HT-29 (cell line): ENCODE results near the gene NOX4. TPM values are rescaled to one million over a fixed set of nuclear protein-coding genes. Genes with fewer than 3 reads are reported as not detected.
A peak's percentile ranks its signal among the peaks of the same experiment; 100 is the strongest.
"Not testable (repeated sequence)": the region's sequence is repeated elsewhere in the genome, so short reads cannot be mapped to it uniquely, and the experiment has no call there.

Experiments
- DNase-seq: peaks from one replicate; pipeline ENCODE4 v3.0.0-alpha.2; 2015; ENCODE audit warnings: low spot score
- total RNA-seq: library from RNA; depleted of rRNA; stranded (reverse); fragments of >200 nt; shearing (Covaris generic); gene quantifications from 2 replicates; pipeline ENCODE4 v1.2.3, GENCODE V29; 2014

NOX4 gene
- total RNA-seq, 1 experiment from 2014 or later: not detected

DNA sequence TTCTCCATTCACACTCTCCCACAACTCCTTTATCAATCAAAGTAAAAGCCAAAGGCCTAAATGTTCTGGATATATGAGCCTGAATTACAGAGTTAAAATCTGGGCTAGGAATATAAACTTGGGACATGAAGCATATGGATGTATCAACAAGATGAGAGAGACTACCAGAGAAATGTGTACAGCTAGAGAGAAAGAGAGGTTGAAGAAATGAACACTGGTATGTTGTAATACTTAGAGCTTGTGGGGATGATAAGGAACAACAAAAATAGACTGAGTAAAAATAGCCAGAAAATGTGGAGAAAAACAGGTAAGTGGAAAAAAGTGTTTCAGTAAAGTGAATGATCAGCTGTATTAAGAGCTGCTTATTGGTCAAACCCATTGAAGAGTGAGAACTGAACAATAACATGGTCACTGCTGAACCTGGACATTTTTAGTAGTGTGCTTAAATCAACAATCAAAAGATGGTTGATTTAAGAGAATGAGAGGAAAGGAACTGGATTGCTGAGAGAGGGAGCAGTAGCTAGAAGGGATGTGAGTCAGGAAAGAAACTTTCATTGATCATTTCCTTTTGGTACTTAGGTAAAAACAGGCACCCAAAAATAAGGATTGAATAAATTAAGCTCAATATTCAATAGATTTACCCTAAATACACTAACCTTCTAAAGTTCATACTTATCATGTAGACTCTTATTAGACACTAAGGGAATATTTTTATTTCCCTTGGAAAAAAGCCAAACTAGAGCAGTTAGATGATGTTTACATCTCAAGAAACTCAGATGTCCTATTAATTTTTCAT, 111.0 kb downstream of the NOX4 start:
- not testable (repeated sequence) for DNase-seq

DNA sequence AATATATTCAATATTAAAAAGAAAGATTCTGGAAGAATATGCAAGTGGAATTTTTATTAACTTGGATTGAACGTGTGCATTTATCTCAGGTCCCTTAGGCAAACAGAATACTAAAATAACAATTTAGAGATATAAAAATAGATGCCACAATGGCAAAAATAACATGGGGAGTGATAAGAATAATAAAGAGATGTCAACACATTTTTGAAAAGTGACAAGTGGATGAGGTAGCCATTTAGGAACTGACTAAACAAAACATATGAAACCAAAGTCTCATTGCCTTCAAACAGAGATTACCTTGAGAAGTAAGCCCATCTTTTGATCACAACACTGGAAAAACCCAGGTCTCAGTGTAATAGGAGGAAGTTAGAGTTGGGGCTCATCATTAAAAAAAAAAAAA, 112.2 kb downstream of the NOX4 start:
- not testable (repeated sequence) for DNase-seq

DNA sequence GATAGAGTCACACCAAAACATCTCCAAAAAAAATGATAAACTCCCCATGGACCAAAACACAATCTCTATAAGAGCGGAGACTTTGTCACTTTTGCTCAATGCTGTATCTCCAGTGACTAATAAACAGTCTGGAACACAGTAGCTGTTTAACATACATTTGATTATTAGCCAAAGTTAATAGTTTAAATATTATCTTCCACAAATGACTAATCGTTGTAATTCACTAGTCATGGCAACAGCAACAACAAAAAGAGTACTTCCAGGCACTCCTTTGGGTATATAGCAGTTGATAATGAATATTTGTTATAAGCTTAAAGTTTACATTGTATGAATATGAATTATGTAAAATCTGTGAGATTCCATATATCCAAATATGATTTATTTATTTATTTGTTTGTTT, 121.8 kb downstream of the NOX4 start:
- not testable (repeated sequence) for DNase-seq

DNA sequence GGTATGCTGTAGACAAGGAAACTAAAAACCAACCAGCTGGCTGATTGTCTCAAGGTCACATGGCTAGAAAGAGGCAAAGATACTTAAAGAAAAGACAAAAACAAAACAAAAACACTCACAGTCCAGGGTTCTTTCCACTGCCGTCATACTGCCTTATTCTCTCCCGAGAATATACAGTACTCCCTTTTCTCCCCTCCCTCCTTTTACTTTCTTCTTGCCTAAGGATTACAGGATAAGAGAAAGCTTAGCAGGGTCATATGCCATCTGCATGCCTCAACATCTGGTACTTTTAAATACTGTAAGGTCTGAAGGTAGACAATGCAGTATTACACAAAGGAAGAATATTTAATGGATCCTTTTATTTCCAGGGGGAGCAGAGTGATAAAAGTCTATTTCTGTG, 126.3 kb downstream of the NOX4 start:
- DNase-seq: not testable (repeated sequence)

DNA sequence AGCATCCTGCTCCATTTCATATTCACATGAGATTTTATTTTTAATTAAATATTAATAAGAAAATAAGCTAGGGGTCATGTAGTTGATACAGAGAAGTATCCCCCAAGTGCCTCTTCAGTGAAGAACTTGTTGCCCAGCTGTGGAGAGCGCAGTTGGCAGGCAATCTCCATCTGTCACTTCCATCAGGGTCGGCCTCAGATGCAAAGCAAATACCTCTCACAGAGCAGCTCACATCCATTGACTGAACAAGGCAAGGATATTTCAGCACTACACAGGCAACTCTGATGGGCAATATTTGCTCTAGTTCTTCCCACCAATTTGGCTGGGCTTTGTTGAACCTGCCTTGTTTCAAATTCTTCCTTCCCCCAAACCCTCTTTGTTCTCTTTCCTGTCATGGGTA, 129.4 kb downstream of the NOX4 start:
- no peak for DNase-seq

DNA sequence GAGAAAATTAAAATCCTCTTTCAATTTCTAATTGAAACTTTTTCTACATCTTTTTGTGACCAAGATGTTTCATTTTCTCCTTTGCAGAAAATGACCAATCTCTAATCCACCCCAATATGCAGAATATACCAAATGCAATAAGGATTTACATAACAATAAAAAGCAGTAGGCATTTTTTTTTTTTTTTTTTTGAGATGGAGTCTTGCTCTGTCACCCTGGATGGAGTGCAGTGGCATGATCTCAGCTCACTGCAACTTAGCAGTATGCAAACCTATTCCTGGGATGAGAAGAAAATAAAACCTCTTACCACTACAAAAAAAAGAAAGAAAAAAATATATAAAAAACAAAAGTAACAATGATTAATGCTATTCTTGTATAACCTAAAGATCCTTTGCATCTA, 132.0 kb downstream of the NOX4 start:
- DNase-seq: not testable (repeated sequence)

DNA sequence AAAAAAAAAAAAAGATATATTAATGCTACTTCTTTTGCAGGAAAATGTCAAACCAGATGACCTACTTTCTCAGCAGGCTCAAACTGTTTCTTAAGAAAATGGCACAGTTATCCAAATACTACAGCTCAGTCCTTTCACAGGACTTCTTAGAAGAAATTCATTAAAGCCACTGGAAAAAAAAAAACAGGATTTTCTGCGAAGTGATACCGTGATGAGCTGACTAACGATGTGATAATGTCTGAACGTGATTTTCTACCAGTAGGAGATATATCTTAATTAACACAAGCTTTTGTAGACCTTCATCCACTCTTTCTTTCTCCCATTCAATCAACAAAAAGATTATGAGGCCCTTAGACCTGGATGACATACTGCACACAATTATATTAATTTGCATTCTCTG, 132.4 kb downstream of the NOX4 start:
- no peak for DNase-seq

DNA sequence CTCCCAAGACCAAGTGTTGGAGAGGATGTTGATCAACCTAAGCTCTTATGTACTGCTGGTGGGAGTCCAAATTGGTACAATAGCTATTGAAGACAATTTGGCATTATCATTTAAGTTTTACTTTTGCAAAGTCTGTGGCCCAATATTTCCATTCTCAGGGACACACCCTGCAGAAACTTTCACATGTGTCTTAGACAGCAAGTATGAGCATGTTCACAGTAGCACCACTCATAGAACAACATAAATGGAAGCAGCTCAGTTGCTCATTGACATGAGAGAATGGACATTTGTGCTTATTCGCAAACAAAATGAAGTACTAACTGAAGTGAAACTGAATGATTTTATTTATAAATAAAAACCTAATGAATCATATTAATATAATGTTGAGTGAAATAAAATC, 135.5 kb downstream of the NOX4 start:
- no peak for DNase-seq

DNA sequence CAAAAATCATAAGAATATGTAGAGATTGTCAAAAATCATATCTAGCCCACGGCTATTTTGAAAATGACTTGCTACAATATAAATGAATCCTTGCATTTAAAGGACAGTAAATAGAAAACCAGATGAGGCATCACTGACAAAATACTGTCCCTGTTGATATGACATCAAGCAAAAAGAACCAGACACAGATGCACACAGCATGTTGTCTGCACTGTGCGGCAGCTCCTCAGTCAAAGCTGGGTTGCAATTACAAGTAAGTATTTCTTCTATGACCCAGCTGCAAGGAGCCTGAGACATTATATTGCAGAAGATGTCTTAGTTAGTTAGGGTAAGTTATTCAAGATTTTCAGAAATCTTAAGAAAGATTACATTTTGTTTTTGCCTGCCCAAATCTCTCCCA, 136.7 kb downstream of the NOX4 start:
- not testable (repeated sequence) for DNase-seq

DNA sequence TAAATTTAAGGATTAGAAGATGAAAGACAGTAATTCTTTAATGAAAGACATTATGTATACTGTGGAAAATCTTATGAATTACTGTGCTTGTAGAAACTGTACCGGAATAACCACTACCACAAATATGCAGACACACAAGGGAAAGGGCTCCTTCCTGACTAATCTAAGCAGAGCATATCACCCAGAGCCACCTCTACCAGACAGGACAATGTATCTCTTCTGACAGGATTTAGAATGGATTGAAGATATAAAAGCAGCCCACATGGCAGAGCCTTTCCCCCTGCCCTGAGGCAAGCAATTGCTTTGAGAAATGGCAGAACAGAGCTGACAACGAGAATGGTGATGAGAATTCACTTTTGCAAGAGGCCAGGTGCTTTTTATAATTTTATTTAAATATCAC, 144.1 kb downstream of the NOX4 start:
- DNase-seq: no peak

DNA sequence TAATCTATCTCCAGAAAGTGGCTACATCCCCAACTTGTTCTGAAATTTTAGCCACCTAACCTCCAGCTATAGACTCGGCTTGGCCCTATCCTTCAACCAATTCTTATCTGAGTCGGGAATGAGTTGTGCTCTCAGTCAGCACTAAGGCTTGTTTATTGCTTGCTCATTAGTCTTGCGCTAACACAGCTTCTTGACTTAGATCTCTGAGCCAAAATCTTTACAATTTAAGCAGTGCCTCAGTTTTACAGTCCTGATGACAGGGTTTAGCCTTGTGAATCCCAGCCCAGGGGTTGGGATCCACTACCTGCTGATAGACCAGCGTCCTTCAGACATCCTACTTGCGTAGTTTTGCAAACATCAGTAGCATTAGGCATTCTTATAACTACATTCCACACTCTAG, 144.6 kb downstream of the NOX4 start:
- DNase-seq: no peak

DNA sequence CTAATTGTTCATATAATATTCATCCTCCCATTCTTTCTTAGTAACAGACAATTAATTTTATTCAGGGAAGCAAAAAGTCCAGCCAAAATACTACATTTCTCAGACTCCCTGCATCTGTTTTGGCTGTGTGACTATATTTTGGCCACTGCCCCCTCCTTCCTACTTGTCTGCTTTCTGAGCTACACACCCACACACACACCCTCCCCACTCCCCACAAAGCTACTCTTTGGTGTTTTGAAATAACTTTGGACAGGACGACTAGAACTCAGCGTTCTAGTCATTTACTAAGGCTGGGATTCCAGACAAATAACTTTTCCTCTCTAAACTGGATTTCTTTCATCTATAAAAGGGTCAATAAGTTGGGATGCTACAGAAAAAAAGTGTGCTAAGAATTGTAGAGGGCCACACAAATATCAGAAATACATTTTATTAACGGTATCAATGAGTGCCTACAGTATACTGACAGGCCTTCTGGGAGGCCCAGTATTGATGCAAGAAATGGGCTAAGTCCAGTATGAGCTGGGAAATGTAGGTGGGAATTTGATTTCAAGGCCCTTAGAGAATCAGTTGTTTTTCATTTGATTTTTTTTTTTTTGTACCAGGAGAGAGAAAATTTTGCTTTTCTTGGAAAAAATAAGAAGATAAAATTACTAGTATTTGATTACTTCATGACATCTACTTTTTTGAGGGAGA, 148.1 kb downstream of the NOX4 start:
- not testable (repeated sequence) for DNase-seq

DNA sequence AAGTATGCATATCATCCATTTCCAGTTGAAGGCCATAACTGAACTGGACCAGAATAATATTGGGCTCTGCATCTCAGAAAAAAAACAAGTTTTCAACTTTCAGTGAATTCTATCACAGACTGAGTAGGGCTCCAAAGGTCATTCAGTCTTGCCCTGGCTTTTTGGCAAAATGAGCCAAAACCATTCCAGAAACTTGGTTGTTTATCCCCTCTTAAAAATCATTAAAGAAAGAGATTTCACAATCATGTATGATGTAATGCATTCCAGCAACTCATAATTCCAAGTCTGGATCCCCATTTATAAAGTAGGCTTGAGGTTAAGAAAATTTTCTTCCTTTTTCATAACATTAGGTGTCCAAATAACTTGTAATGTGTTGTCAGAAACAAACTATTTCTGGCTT, 150.7 kb downstream of the NOX4 start:
- DNase-seq: not testable (repeated sequence)

DNA sequence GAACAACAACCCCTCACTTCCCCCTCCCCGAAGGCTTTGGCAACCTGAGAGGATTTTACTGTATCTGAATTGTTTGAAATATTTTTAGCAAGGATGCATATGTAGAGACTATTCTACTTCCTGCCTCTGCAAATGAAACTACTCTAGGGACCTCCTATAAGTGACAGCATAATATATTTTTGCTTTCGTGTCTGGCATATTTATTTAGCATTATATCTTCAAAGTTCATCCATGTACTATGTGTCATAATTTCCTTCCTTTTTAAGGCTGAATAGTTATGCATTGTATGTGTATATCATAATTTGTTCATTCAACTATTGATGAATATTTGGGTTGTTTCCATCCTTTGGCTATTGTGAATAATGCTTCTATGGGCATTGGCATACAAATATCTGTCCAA, 153.1 kb downstream of the NOX4 start:
- DNase-seq: not testable (repeated sequence)

DNA sequence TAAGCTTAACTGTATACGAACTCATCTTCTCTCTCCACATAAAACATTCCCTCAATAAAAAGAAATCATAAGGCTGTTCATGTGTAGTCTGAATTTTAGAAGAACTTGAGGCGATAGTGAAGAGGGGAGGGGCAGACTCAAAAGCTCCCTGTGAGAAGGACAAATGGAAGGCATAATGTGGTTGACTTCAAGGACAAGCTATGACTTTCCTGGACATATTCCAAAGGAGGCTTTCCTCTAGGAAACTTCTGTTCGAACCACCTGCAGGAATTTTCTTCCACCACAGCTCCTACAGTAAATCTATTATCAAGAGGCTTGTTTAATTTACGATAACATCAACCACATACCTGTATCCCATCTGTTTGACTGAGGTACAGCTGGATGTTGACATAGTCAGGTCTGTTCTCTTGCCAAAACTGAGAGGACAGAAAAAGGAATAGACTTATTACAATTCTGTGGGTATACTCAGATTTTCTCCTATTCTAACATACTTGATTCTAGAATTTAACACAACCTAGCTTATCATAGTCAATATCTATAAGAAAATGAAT, 154.0 kb downstream of the NOX4 start:
- DNase-seq: peak; percentile 56

DNA sequence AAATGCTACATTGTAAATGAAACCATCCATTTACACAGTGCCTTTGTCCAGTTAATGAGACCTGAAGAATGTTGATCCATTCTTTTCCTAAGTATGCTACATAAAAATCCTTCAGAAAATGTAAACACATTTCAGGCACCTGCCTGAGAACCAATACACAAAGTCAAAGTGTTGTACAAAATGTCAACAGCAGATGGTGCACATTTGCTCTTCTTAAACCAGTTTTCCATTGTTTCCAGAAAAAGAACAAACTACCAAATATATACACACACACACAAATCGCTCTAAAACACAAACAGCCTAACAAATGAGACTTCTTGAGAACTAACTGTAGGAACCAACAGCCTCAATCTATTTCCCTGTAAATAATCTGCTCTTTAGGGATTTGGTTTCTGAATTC, 157.5 kb downstream of the NOX4 start:
- peak; percentile 18 for DNase-seq

DNA sequence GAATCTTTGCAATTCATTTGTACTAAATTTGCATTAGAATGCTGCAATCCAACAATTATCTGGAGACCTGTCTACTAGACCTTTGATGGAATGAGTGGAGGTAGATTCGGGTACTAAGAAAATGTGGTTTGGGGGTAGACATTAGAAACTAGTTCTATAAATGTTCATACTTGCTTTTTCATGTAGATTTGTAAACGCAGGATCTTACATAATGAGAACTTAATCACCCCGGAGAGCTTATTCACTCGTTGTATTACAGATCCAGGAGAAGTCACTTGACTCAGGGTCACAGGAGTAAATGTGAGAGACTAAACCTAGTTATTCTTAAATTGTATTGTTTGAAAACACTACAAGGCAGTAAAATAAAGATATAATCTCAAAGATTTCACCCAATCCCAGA, 159.2 kb downstream of the NOX4 start:
- DNase-seq: not testable (repeated sequence)

DNA sequence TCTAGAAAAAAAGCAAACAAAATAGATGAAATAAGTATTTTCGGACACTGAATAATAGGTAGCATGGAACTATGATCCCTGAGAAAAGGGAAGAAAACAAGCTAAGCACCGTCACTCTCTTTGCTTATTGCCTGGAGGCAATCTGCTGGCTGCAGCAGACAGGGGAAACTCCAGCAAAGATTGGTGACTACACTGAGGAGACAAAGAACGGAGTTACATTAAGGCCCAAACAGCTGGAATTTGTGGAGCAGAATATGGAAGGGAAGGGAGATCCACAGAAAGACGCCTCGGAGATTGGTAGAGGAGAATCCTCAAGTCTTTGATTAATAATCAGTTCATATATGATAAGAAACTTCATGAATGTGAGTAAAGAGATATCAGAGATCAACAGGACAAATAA, 163.3 kb downstream of the NOX4 start:
- no peak for DNase-seq

DNA sequence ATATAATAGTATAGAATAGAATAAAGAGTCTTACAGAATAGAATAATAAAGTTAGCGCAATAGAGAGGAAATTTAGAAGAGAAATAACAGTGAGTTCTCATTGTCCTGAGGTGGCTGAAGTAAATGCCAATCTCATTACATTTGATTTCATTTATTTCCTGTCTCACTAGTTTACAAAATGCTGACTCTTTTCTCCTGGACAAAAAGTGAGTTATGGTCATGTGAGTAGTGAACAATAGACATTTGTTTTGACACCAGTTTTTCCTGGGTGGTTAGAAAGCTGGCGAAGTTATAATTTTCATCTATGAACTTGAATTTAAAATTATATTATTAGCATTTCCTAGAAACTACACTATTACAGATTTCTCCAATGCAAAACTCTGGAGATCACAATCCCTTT, 169.8 kb downstream of the NOX4 start:
- DNase-seq: no peak

DNA sequence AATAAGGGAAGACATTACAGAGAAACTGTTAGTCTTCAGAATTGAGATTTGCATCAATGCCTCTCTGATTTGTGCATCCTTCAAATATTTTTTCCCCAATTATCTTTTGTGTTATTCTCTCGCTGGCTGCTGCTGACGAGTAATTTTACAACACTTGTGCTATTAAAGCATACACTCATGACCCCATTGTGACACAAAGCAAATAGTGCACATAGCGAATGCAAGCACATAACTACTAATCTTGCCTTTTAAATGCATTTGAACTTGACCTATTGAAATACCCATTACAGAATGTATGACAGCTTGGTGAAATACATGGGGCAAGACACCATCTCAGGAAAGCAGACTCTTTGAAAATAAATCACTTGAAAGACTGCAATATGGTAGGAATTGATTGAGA, 180.6 kb downstream of the NOX4 start:
- DNase-seq: not testable (repeated sequence)

DNA sequence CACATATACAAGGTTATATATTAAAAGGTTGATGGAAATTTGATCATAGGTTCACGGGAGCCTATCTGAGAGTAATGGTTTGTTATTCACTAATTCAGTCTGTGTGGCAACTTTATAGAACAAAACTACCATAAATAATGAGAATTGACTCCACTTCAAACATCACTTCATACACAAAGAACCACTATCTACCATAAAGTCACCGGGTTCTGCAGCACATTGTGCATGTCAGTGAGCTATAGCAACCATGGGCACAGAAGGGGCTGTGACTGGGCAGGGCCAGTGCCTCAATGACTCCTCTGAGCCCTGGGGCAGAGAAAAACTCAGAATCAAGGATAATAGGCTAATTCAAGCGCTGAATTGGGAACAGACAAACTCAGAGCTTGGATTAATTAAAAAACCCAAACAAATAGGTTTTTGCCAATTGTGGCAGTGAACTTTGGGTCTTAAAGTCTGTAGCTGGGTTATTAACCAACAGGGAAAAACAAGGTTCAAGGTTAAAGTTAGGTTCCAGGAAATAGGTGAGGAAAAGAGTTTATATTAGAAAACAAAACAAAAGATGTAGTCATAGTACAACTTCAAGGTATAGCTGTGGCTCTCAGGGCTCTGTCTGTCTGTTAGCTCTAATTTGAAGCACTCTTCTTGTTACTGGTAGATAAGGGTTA, 181.7 kb downstream of the NOX4 start:
- not testable (repeated sequence) for DNase-seq

DNA sequence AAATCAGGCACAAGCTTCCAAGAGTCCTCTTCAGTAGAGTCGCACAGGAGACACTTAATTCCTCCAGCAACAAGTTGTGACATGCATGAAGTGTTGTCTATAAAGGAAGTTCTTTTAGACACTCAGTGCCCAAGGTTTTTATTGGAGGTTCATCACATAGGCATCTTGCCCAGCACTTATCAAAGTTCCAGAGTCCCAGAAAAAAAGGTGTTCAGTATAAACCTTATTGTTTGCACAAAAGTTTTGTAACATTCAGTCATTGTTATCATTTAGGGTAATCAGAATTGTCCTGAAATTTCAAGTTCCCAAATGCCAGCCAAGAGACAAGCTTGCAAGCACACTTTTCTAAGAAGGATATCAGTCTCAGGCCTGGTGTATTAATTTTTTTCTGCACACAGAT, 182.9 kb downstream of the NOX4 start:
- DNase-seq: not testable (repeated sequence)
